Endothelial cell of umbilical vein (primary cell): Measurements from ENCODE around the gene GAGE2A. TPM values are rescaled to one million over a fixed set of nuclear protein-coding genes. Genes with fewer than 3 reads are reported as not detected.
"Not testable (repeated sequence)": the region's sequence is repeated elsewhere in the genome, so short reads cannot be mapped to it uniquely, and the experiment has no call there.

Experiments
- BruUV-seq: library from RNA; stranded (reverse); fragments of 400-500 nt; replicated peaks from 2 replicates; lab custom pipeline; 2021; lab: Mats Ljungman, UMichigan
- CTCF ChIA-PET: fragments of 300-600, 350-600 bp; sonication (Branson Sonifier 250); formaldehyde crosslinking; loops from one replicate; lab custom pipeline; 2021; ENCODE audit warnings: antibody characterized with exemption, inconsistent platforms; lab: Charles Lee
- POLR2A ChIA-PET: fragments of 300-600, 350-600 bp; sonication (Branson Sonifier 250); formaldehyde crosslinking; loops from one replicate; lab custom pipeline; 2021; ENCODE audit warnings: antibody characterized with exemption, inconsistent platforms; lab: Charles Lee
- DNase-seq: peaks from one replicate; pipeline ENCODE4 v3.0.0-alpha.2; 2011; ENCODE audit warnings: low read depth, low spot score
- FAIRE-seq: peaks from 2 replicates; lab custom pipeline; 2011; peaks lifted over from hg19 to GRCh38; lab: Jason Lieb, UNC
- H2AFZ ChIP-seq: 2 replicates; pipeline ENCODE4 v1.6.0; 2012; ENCODE audit warnings: low read depth, low read length, control low read depth, inconsistent platforms
- H3K27ac ChIP-seq: 2 replicates; pipeline ENCODE4 v1.5.1; 2011; ENCODE audit warnings: low read depth, mild to moderate bottlenecking, control low read depth, low read length, moderate library complexity; ENCODE audit not compliant: insufficient read depth
- H3K27me3 ChIP-seq, 2 experiments: 2 replicates each; pipeline versions ENCODE4 v1.6.0 to v1.6.1; 2011; ENCODE audit warnings: low read length in 2 of 2, mixed read lengths in 1 of 2; ENCODE audit not compliant: control insufficient read depth in 2 of 2, insufficient read depth in 2 of 2
- H3K36me3 ChIP-seq, 2 experiments: 2 replicates in 1 of 2; 3 replicates in 1 of 2; pipeline ENCODE4 v1.5.1; 2011; ENCODE audit warnings: low read length in 2 of 2, mild to moderate bottlenecking in 1 of 2, moderate library complexity in 1 of 2; ENCODE audit not compliant: control insufficient read depth in 2 of 2, insufficient read depth in 2 of 2; ENCODE audit errors: extremely low read depth in 1 of 2
- H3K4me1 ChIP-seq: 3 replicates; pipeline ENCODE4 v1.5.1; 2011; ENCODE audit warnings: mild to moderate bottlenecking, low read length; ENCODE audit not compliant: control insufficient read depth, insufficient read depth; ENCODE audit errors: extremely low read depth
- H3K4me2 ChIP-seq: 2 replicates; pipeline ENCODE4 v1.6.1; 2011; ENCODE audit warnings: low read length, control low read depth, mixed read lengths; ENCODE audit not compliant: insufficient read depth
- H3K4me3 ChIP-seq, 3 experiments: fragments of 200-600 bp in 1 of 3; sonication (generic), shearing (Covaris generic) in 1 of 3; replicated peaks in 1 of 3; 2 replicates each; pipeline ENCODE4 v1.5.1; 2011 to 2016; ENCODE audit warnings: control low read depth in 3 of 3, low read length in 3 of 3, mild to moderate bottlenecking in 2 of 3, inconsistent platforms in 1 of 3, low read depth in 1 of 3, moderate library complexity in 1 of 3; ENCODE audit not compliant: insufficient read depth in 1 of 3
- H3K79me2 ChIP-seq: 2 replicates; pipeline ENCODE4 v1.6.0; 2012; ENCODE audit warnings: low read length, inconsistent platforms; ENCODE audit not compliant: control insufficient read depth, insufficient read depth
- H3K9ac ChIP-seq: replicated peaks from 2 replicates; pipeline ENCODE3; 2011; ENCODE audit warnings: low read length, control low read depth; ENCODE audit not compliant: insufficient read depth; ENCODE audit errors: extremely low read depth
- H3K9me1 ChIP-seq: replicated peaks from 3 replicates; pipeline ENCODE4 v1.6.0; 2011; ENCODE audit warnings: mild to moderate bottlenecking, low read length; ENCODE audit not compliant: control insufficient read depth, insufficient read depth; ENCODE audit errors: extremely low read depth
- H3K9me3 ChIP-seq: replicated peaks from 2 replicates; pipeline ENCODE4 v1.5.1; 2012; ENCODE audit warnings: low read length, inconsistent platforms; ENCODE audit not compliant: control insufficient read depth, insufficient read depth
- H4K20me1 ChIP-seq: replicated peaks from 2 replicates; pipeline ENCODE3; 2011; ENCODE audit warnings: mild to moderate bottlenecking, low read length; ENCODE audit not compliant: control insufficient read depth, insufficient read depth; ENCODE audit errors: extremely low read depth
- dilution Hi-C: fragments of 300-500 bp; cut with MboI; formaldehyde crosslinking; loops from one replicate; pipeline ENCODE4 v1.15.0; 2019; ENCODE audit warnings: low sequenced_read_pairs; ENCODE audit not compliant: extremely low pct_ligation_motif_present
- intact Hi-C: fragments of 100-400 bp; cut with micrococcal nuclease; formaldehyde crosslinking; loops from one replicate; pipeline ENCODE4 v1.10.0; 2022
- polyA plus RNA-seq, 4 experiments: library from polyadenylated mRNA; depleted of rRNA in 3 of 4; stranded (reverse) in 3 of 4; unstranded in 1 of 4; fragments of >200 nt; gene quantifications; 2 replicates each; pipeline versions ENCODE4 v1.2.1 to v1.2.3, GENCODE V29; 2011 to 2012; ENCODE audit warnings: missing spikeins in 1 of 4
- total RNA-seq: library from RNA; stranded (reverse); gene quantifications from 2 replicates; pipeline ENCODE4 v1.2.3, GENCODE V29; 2021

GAGE2A gene
- total and polyA plus RNA-seq, 2 donors (not counting 3 experiments of a cell fraction or from before 2014, with no cell fraction given), result not detected

- intact Hi-C loops, H3K4me1 ChIP-seq, FAIRE-seq: not testable (repeated sequence)
Measured at GRCh38 chrX:49589769-49590478, 628 bp downstream of the GAGE2A start.

GRCh38 chrX:49590488-49590887 lies 1.2 kb downstream of the GAGE2A start:
- H3K27me3 ChIP-seq, intact Hi-C loops, BruUV-seq, H3K4me2 ChIP-seq, H2AFZ ChIP-seq, H3K79me2 ChIP-seq, H3K9ac ChIP-seq, dilution Hi-C loops, H4K20me1 ChIP-seq, FAIRE-seq, DNase-seq, POLR2A ChIA-PET, H3K4me3 ChIP-seq, H3K9me1 ChIP-seq, H3K36me3 ChIP-seq, CTCF ChIA-PET, H3K9me3 ChIP-seq, H3K4me1 ChIP-seq, H3K27ac ChIP-seq: not testable (repeated sequence)

More at GRCh38 chrX:49589769-49590478, 628 bp downstream of the GAGE2A start:
- H3K4me2 ChIP-seq, POLR2A ChIA-PET, H3K27ac ChIP-seq, CTCF ChIA-PET, BruUV-seq, H3K9ac ChIP-seq, H3K79me2 ChIP-seq, H4K20me1 ChIP-seq, H3K9me1 ChIP-seq, dilution Hi-C loops, DNase-seq, H3K9me3 ChIP-seq, H3K27me3 ChIP-seq, H2AFZ ChIP-seq, H3K36me3 ChIP-seq, H3K4me3 ChIP-seq: not testable (repeated sequence)

DNA sequence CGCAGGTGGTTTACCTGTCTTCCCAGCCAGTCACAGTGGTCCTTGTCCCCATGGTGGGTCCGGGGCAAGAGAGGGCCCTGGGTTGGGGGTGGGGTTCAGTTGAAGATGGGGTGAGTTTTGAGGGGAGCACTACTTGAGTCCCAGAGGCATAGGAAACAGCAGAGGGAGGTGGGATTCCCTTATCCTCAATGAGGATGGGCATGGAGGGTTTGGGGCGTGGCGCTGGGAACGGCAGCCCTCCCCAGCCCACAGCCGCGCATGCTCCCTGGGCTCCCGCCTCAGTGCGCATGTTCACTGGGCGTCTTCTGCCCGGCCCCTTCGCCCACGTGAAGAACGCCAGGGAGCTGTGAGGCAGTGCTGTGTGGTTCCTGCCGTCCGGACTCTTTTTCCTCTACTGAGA lies 9.4 kb downstream of the GAGE2A start, which contains the start of gene GAGE1:
Gene GAGE1, plus strand, starts transcription at position 301 of the 400 bp plus-strand sequence. CDS start 1,155 bp downstream, outside the sequence.
- BruUV-seq, H3K27ac ChIP-seq, H3K4me3 ChIP-seq, H3K27me3 ChIP-seq, intact Hi-C loops, H2AFZ ChIP-seq, H4K20me1 ChIP-seq, POLR2A ChIA-PET, H3K4me2 ChIP-seq, H3K36me3 ChIP-seq, dilution Hi-C loops, H3K9ac ChIP-seq, DNase-seq, H3K9me1 ChIP-seq, H3K9me3 ChIP-seq, CTCF ChIA-PET, H3K4me1 ChIP-seq, H3K79me2 ChIP-seq, FAIRE-seq: not testable (repeated sequence)
